Esophagus muscularis mucosa (tissue), 4 donors: ENCODE results near the gene SIRT7. TPM values are rescaled to one million over a fixed set of nuclear protein-coding genes. Genes with fewer than 3 reads are reported as not detected.

Source experiments
- DNase-seq: peaks from one replicate; pipeline ENCODE4 v3.0.0-alpha.2; 2017; ENCODE audit errors: extremely low spot score
- H3K27ac ChIP-seq, 4 donors: fragments of 200-600 bp; sonication (generic); replicated peaks in 1 of 4; 1 replicate in 3 of 4; 2 replicates in 1 of 4; pipeline ENCODE4 v1.5.1; 2016 to 2019; ENCODE audit warnings: mild to moderate bottlenecking in 1 of 4
- H3K27me3 ChIP-seq, 4 donors: fragments of 200-600 bp; sonication (generic); one replicate each; pipeline versions ENCODE4 v1.5.1 to v1.6.0; 2016 to 2019
- H3K36me3 ChIP-seq, 4 donors: fragments of 200-600 bp; sonication (generic); one replicate each; pipeline ENCODE4 v1.5.1; 2016 to 2019
- H3K4me1 ChIP-seq, 4 donors: fragments of 200-600 bp; sonication (generic); one replicate each; pipeline ENCODE4 v1.5.1; 2016 to 2019
- H3K4me3 ChIP-seq, 4 donors: fragments of 200-600 bp; sonication (generic); 1 replicate in 2 of 4; 2 replicates in 2 of 4; pipeline ENCODE4 v1.5.1; 2016 to 2019; ENCODE audit warnings: mild to moderate bottlenecking in 4 of 4, moderate library complexity in 1 of 4
- H3K9me3 ChIP-seq, 4 donors: fragments of 200-600 bp; sonication (generic); 1 replicate in 3 of 4; 2 replicates in 1 of 4; pipeline ENCODE4 v1.5.1; 2016 to 2019
- EP300 ChIP-seq: sonication (generic); formaldehyde crosslinking; IDR thresholded peaks from one replicate; pipeline ENCODE4 v1.6.1; 2017; ENCODE audit warnings: antibody characterized with exemption
- POLR2A ChIP-seq: fragments of 450-650 bp; IDR thresholded peaks from one replicate; pipeline ENCODE4 v1.6.1; 2017; ENCODE audit warnings: antibody characterized with exemption, moderate library complexity, mild to moderate bottlenecking, low read depth
- POLR2AphosphoS5 ChIP-seq, 2 donors: sonication (generic); formaldehyde crosslinking; IDR thresholded peaks; one replicate each; pipeline ENCODE4 v1.6.1; 2017; ENCODE audit warnings: antibody characterized with exemption in 2 of 2
- WGBS: methylation state at CpG from one replicate; pipeline ENCODE4 v1.1.5; 2018; 5-methylcytosine and 5-hydroxymethylcytosine counted together
- intact Hi-C: fragments of 100-400 bp; cut with DNase I; formaldehyde crosslinking; loops from one replicate; pipeline ENCODE4 v1.15.1; 2023
- total RNA-seq, 4 donors: library from RNA; depleted of rRNA; stranded (reverse); fragments of >200 nt; gene quantifications; one replicate each; pipeline versions ENCODE4 v1.1.0 to v1.2.1, GENCODE V29; 2016
- TF ChIP-seq, protein P1 (sequence below), 3 experiments: fragments of 200-600 bp in 2 of 3; fragments of 450-650 bp in 1 of 3; sonication (generic) in 2 of 3; IDR thresholded peaks; one replicate each; pipeline ENCODE4 v1.5.1; 2017 to 2019; ENCODE audit warnings: antibody characterized with exemption in 3 of 3, mild to moderate bottlenecking in 2 of 3, moderate library complexity in 1 of 3

Gene SIRT7
- total RNA-seq, 4 donors from 2014 or later: 13.9 to 27.0 (median 19.9) TPM

DNA sequence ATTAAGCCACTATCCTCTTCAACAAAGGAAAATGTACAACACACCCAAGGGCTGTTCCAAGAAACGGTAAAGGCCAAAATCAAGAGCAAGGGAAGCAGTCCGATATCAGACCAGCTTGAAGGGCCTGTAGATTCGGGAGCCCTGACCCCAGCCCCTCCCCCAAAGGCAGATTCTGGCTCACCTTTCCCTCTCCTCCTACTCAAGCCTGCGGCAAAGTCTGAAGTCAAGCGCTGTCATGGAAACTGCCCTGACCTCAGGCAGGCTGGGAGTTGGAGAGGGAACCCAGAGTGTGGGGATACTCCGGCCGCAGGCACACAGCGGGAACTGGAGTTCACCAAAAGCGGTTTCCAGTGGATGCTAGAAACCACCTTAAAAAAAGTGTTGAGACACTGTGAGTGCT, 28.4 kb downstream of the SIRT7 start:
- H3K36me3 ChIP-seq: peaks cover 27 to 67% (median 63%) of the 10 kb centered on the region in 4 donors
- WGBS: 92% methylated on average over 9 of the region's 9 CpGs
- intact Hi-C loops: no loop called here
- no peak overlapping the region for H3K27ac ChIP-seq
- no peak for DNase-seq
- no peaks in the 10 kb centered on the region for H3K27me3 ChIP-seq
- no peaks in the 10 kb centered on the region for H3K9me3 ChIP-seq
- no peak overlapping the region for H3K4me3 ChIP-seq
- H3K4me1 ChIP-seq: peaks cover 26 to 43% (median 32%) of the 10 kb centered on the region in 4 donors
- TF ChIP-seq POLR2A: no peak
- no peak for TF ChIP-seq EP300
- TF ChIP-seq POLR2AphosphoS5 (IDR thresholded peaks at IDR 0.05): no peak
- TF ChIP-seq, protein P1, sequence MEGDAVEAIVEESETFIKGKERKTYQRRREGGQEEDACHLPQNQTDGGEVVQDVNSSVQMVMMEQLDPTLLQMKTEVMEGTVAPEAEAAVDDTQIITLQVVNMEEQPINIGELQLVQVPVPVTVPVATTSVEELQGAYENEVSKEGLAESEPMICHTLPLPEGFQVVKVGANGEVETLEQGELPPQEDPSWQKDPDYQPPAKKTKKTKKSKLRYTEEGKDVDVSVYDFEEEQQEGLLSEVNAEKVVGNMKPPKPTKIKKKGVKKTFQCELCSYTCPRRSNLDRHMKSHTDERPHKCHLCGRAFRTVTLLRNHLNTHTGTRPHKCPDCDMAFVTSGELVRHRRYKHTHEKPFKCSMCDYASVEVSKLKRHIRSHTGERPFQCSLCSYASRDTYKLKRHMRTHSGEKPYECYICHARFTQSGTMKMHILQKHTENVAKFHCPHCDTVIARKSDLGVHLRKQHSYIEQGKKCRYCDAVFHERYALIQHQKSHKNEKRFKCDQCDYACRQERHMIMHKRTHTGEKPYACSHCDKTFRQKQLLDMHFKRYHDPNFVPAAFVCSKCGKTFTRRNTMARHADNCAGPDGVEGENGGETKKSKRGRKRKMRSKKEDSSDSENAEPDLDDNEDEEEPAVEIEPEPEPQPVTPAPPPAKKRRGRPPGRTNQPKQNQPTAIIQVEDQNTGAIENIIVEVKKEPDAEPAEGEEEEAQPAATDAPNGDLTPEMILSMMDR (IDR thresholded peaks at IDR 0.05): no peak

DNA sequence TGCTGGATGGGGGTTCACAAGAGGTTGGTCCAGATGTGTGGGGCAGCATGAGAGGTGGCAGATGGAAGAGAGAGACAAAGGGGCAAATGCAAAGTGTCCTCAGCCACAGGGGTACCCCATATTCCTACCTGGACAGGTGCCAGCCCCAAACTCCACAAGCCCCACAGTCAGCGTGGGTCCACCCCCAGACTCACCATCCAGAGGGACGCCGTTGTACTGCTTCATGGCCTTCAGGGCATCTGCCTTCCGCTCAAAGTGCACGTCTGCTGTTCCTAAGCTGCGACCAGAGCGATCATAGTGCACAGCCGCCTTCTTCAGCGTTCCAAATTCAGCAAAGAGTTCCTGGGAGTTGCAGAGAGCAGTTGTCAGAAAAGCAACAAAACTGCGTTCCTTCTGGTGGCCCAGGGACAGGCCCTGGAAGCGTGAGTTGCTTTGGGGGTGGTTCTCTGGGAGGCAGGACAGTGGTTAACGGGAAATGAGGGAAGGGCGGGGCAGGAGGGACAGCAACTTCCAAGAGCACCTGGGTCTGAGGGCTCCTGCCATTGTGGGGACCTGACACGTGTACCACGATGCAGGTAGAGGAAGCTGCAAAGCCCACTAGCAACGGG, 28.9 kb downstream of the SIRT7 start:
- Histone ChIP-seq H3K4me3 (no peak overlapping the region), H3K9me3 (no peaks in the 10 kb centered on the region), H3K27me3 (no peaks in the 10 kb centered on the region), H3K4me1 (peaks cover 26 to 43% (median 32%) of the 10 kb centered on the region in 4 donors), H3K36me3 (peaks cover 27 to 67% (median 63%) of the 10 kb centered on the region in 4 donors), H3K27ac (no peak overlapping the region)
- intact Hi-C loops: no loop called here
- no peak for DNase-seq
- no peak for TF ChIP-seq POLR2A
- TF ChIP-seq EP300: no peak
- TF ChIP-seq, protein P1 (IDR thresholded peaks at IDR 0.05): no peak
- no peak for TF ChIP-seq POLR2AphosphoS5 (IDR thresholded peaks at IDR 0.05)
- 86% methylated on average over 16 of the region's 16 CpGs for WGBS

DNA sequence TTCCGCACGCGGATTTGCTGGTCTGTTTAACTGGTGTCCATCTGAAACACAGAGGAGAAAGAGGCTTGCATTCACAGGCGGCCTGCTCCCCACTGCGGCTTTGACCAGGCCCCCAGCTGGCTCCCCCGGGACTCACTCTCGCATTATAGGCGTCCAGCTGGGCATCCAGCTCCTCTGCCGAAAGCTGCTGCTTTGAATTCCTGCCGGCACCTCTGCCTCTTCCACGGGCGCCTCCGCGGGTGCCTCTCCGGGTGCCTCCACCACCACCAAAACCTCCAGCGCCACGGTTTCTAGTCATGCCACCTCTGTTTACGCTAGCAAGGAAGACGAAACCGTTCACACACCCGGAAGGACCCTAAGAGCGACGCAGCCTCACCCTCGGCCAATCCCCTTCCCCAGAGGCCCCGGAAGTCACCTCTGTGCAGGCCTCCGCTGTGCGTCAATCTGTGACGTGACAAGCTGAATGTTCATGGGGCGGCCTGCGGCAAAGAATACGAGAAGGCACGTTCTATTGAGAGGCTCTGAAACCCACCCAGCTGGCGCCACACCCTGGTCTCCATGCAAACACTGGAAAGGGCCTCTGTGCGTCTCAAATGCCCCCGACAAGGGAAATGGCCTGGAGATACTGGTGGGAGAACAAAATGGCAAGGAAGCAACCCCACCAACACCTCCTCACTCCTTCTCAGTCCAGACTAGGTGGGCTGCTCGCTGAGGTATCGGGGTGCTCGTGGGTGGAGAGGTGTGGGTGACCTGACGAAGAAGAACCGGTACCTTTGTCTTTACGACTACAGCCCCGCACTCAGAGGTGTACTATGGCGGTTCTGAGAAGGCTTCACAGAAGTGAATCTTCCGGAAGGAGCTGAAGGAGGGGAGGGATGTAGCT, 29.6 kb downstream of the SIRT7 start:
- no peak overlapping the region for H3K4me3 ChIP-seq
- DNase-seq: no peak
- H3K27ac ChIP-seq: no peak overlapping the region
- H3K36me3 ChIP-seq: peaks cover 27 to 70% (median 65%) of the 10 kb centered on the region in 4 donors
- TF ChIP-seq, protein P1 (IDR thresholded peaks at IDR 0.05): no peak
- TF ChIP-seq POLR2AphosphoS5 (IDR thresholded peaks at IDR 0.05) (no peak), EP300 (no peak), POLR2A (no peak)
- no peaks in the 10 kb centered on the region for H3K9me3 ChIP-seq
- no peaks in the 10 kb centered on the region for H3K27me3 ChIP-seq
- intact Hi-C loops: no loop called here
- 92% methylated on average over 44 of the region's 44 CpGs for WGBS
- H3K4me1 ChIP-seq: peaks cover 26 to 39% (median 32%) of the 10 kb centered on the region in 4 donors

DNA sequence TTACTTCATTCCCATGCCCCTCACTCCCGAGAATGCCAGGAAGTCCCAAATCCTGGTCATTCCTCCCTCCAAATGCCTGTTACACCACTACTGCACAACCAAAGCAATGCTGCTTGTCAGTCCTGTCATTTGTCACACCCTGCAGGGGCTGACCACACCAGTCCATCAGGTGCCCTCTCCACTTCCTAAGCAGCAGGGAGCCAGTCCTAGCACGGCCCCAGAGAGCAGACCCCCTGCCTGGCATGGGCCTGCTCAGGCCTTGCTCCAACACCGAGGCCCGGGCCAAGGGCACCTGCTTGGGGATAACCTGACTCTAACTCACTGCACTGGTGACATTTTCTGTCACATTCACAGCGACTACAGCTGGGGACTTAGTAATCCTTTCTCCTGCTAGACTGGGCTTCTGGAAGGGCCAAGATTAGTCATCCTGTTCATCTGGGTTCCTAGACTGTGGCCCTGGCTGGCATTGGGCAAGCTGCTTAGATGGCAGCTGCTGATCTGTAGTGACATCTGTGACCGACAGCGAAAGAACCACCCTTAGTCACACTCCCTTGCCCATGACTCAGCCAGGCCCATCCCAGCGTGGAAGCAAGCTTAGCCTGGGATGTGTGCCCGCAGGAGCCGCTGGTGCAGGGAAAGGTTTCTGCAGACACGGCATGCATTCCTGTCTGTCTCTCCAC, 32.0 kb downstream of the SIRT7 start:
- 86% methylated on average over 8 of the region's 11 CpGs for WGBS
- Histone ChIP-seq H3K27ac (no peak overlapping the region), H3K36me3 (peaks cover 35 to 81% (median 74%) of the 10 kb centered on the region in 4 donors), H3K4me1 (peaks cover 16 to 22% (median 19%) of the 10 kb centered on the region in 4 donors), H3K27me3 (no peaks in the 10 kb centered on the region), H3K9me3 (no peaks in the 10 kb centered on the region), H3K4me3 (no peak overlapping the region)
- intact Hi-C loops: no loop called here
- TF ChIP-seq POLR2AphosphoS5 (IDR thresholded peaks at IDR 0.05): no peak
- TF ChIP-seq, protein P1 (IDR thresholded peaks at IDR 0.05): no peak
- no peak for TF ChIP-seq POLR2A
- no peak for TF ChIP-seq EP300
- no peak for DNase-seq
